HepG2 (cell line): ENCODE results near the gene NDE1. TPM values are rescaled to one million over a fixed set of nuclear protein-coding genes. Genes with fewer than 3 reads are reported as not detected.
A peak's percentile ranks its signal among the peaks of the same experiment; 100 is the strongest.

Source experiments
- BCL3 ChIP-seq: sonication (generic); formaldehyde crosslinking; IDR thresholded peaks from 2 replicates; pipeline ENCODE4 v1.5.1; 2020; ENCODE audit warnings: mild to moderate bottlenecking, missing genetic modification reagents, moderate library complexity
- CERS6 ChIP-seq: sonication (generic); formaldehyde crosslinking; IDR thresholded peaks from 2 replicates; pipeline ENCODE4 v1.5.0; 2020; ENCODE audit warnings: missing genetic modification reagents
- HMG20B ChIP-seq: conservative IDR thresholded peaks from 2 replicates; pipeline ENCODE4 v1.6.1; 2016; ENCODE audit warnings: missing genetic modification reagents, missing compliant biosample characterization
- LRRFIP1 ChIP-seq: sonication (generic); formaldehyde crosslinking; conservative IDR thresholded peaks from 2 replicates; pipeline ENCODE4 v1.4.0; 2020; ENCODE audit warnings: missing genetic modification reagents
- MXD1 ChIP-seq: sonication (generic); formaldehyde crosslinking; IDR thresholded peaks from 2 replicates; pipeline ENCODE4 v1.4.0; 2020; ENCODE audit warnings: mild to moderate bottlenecking, missing genetic modification reagents
- NR2F1 ChIP-seq, 2 experiments: fragments of 450-650 bp in 1 of 2; formaldehyde crosslinking in 1 of 2; IDR thresholded peaks; 2 replicates each; pipeline versions ENCODE4 v1.5.0 to v1.6.1; 2016 to 2020; ENCODE audit warnings: mild to moderate bottlenecking in 1 of 2, missing compliant biosample characterization in 1 of 2, missing genetic modification reagents in 1 of 2, moderate library complexity in 1 of 2
- PTBP1 ChIP-seq: fragments of 200-400 bp; formaldehyde crosslinking; IDR thresholded peaks from 2 replicates; pipeline ENCODE4 v1.6.1; 2018; ENCODE audit warnings: low read length, low read depth; ENCODE audit not compliant: poor library complexity, severe bottlenecking
- RERE ChIP-seq: IDR thresholded peaks from 2 replicates; pipeline ENCODE4 v1.6.1; 2016; ENCODE audit warnings: low read depth, missing genetic modification reagents, missing compliant biosample characterization
- SNAI1 ChIP-seq: sonication (generic); formaldehyde crosslinking; IDR thresholded peaks from 2 replicates; pipeline ENCODE4 v1.5.0; 2020; ENCODE audit warnings: mild to moderate bottlenecking, missing genetic modification reagents, borderline replicate concordance
- ZBTB4 ChIP-seq: sonication (generic); formaldehyde crosslinking; IDR thresholded peaks from 2 replicates; pipeline ENCODE4 v1.4.0; 2020; ENCODE audit warnings: missing genetic modification reagents, mild to moderate bottlenecking, borderline replicate concordance
- ZNF567 ChIP-seq: sonication (generic); formaldehyde crosslinking; IDR thresholded peaks from 2 replicates; pipeline ENCODE4 v1.8.1; 2023; ENCODE audit warnings: mild to moderate bottlenecking, missing genetic modification reagents, borderline replicate concordance
- polyA plus RNA-seq, 8 experiments: library from polyadenylated mRNA; depleted of rRNA in 3 of 8; stranded (reverse) in 7 of 8; unstranded in 1 of 8; fragments of >200 nt; fragmentation: Illumina TruSeq in 4 of 8; extraction: Trizol in 4 of 8; gene quantifications; 2 replicates each; pipeline versions ENCODE4 v1.2.1 to v1.2.3, GENCODE V29; 2011 to 2016; ENCODE audit warnings: low read depth in 4 of 8, missing spikeins in 1 of 8, mixed read lengths in 1 of 8; ENCODE audit not compliant: insufficient read depth in 1 of 8
- total RNA-seq, 5 experiments: library from RNA; depleted of rRNA; stranded (reverse); fragments of >200 nt; fragmentation: Illumina TruSeq; extraction: Trizol; gene quantifications; 2 replicates each; pipeline ENCODE4 v1.2.3, GENCODE V29; 2016; ENCODE audit warnings: low read depth in 1 of 5

Gene NDE1
- total and polyA plus RNA-seq, 2 of the 13 experiments (the other 11 are each of a cell fraction or from before 2014, with no cell fraction given): 40.9 to 72.5 TPM

GRCh38 chr16:15643048-15643945, 6.7 kb upstream of the NDE1 start, which contains the start of gene MARF1 (continued):
- TF ChIP-seq BCL3 (CRISPR knock-in tag) (no peak; the same call in 1 of the 2 replicates), ZNF567 (CRISPR knock-in tag) (no peak), ZBTB4 (CRISPR knock-in tag) (no peak), SNAI1 (CRISPR knock-in tag) (peak; percentile 41), LRRFIP1 (CRISPR knock-in tag) (0 out of 2 replicates have a peak, but pooled peaks have one; percentile 81), MXD1 (peak; percentile 71), RERE (CRISPR knock-in tag) (no peak; the same call in none of the 2 replicates), PTBP1 (no peak), NR2F1 (CRISPR knock-in tag; IDR thresholded peaks at IDR 0.05) (peak in 1 of 2 experiments; percentile 7; a peak in 2 of 4 replicates), CERS6 (CRISPR knock-in tag) (no peak), HMG20B (CRISPR knock-in tag) (no peak; the same call in 1 of the 2 replicates)
